ENCODE data around the gene UBE2Q1.
A peak's percentile ranks its signal among the peaks of the same experiment; 100 is the strongest.
"Not testable (repeated sequence)": the region's sequence is repeated elsewhere in the genome, so short reads cannot be mapped to it uniquely, and the experiment has no call there.

Gene UBE2Q1

DNA sequence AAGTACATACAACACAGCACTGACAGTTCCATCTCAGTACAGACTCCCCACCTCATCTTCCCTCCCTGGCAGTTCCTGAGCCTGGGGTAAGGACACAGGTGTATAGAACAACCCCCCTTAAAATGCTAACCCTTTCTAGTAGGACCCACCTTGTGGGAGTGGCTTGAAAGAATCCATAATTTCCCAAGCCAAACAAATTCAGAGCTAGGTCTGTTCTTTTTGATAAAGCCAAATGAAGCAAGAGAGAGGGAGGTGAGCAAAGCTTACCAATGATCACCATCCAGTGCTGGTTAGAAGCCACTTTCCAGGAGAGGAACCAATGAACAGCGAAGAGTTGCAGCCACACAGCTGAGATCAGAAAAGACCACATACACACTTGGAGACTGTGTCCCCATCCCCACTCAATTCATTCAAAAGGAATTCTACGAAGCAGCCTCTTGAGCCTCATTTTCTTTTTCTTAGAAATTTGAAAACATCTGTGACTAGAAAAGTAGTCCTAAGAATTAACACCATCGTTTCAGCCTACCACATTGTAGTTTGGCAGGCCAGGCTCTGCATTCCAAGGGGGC lies 9.2 kb downstream of the UBE2Q1 start:
- DNase-seq, result no peak

DNA sequence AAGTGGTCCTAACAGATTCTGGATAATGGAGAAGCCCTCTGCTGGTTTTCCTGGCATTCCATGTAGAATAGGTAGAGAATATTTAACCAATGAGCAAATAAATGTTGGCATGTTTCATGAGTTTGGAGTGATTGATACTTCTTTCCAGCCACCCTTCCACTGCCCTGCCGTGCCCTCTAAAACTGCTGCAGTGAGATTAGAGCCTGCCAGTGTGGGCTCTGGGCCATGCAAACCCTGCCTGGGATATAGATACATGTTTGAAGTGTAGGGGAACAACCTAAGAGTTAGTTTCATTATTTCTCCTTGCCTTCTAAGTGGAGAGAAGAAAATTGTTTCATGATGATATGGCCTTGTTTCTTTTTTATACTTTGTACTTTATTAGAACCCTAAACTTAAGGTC lies 10.4 kb downstream of the UBE2Q1 start:
- no peak for DNase-seq

DNA sequence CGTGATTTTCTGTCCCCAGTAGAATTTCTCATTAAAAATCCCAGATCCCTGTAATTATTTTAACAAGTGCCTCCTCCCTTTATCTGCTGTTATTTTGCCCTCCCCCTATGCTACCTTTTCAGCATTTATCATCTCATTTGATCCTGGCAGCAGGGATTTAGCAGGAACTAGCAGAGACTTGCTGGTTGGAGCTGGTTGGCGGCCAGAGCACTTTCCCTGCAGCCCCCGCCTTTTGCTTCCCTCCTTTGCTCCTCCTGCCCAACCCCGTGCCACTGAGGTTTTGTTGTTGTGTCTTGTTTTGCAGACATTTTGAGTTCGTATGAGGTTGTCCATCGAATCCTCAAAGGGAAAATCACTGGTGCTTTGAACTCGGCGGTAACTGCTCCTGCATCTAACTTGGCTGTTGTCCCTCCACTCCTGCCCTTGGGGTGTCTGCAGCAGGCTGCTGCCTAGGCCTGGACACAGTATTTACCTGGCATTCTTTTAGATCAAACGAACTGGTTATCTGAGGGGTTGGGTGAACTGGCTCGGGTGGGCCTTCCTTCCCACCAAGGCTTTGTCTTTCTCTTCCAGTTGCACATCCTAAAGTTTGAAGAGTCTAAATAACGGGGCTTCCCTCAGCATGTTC lies 11.2 kb downstream of the UBE2Q1 start:
- no peak for DNase-seq

DNA sequence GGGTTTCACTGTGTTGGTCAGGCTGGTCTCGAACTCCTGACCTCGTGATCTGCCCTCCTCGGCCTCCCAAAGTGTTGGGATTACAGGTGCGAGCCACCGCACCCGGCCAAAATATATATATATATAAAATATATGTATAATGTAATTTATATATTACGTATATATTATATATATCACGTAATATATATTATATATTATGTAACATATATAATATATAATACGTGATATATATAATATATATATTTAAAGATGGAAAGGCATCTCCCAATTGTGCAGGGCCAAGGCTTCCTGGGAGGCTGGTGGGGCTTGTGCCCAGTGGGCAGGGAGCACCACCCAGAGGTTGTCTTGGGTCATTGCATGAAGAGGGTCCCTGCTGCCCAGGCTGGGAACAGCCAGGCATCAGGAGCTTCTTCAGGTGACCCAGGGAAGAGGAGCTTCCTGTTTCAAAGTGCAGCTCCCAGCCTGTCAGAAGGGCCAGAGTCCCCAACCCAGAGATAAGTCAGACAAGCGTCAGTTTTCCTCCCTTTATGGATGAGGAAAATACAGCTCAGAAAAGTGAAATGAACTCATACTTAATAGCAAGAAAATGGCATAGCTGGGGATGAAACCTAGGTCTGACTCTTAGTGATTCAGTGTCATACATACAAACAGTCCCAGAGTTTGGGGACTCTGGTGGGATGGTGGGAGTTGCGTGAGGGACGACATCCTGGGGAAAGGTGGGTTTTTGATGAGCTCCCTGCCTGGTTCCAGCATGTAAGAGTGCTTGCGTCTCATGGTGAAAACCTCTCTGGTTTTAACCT lies 12.0 kb downstream of the UBE2Q1 start:
- DNase-seq, result peak; percentile 67

- no peak for DNase-seq
These were observed 17.2 kb downstream of the UBE2Q1 start for GRCh38 chr1:154541231-154541630.

DNA sequence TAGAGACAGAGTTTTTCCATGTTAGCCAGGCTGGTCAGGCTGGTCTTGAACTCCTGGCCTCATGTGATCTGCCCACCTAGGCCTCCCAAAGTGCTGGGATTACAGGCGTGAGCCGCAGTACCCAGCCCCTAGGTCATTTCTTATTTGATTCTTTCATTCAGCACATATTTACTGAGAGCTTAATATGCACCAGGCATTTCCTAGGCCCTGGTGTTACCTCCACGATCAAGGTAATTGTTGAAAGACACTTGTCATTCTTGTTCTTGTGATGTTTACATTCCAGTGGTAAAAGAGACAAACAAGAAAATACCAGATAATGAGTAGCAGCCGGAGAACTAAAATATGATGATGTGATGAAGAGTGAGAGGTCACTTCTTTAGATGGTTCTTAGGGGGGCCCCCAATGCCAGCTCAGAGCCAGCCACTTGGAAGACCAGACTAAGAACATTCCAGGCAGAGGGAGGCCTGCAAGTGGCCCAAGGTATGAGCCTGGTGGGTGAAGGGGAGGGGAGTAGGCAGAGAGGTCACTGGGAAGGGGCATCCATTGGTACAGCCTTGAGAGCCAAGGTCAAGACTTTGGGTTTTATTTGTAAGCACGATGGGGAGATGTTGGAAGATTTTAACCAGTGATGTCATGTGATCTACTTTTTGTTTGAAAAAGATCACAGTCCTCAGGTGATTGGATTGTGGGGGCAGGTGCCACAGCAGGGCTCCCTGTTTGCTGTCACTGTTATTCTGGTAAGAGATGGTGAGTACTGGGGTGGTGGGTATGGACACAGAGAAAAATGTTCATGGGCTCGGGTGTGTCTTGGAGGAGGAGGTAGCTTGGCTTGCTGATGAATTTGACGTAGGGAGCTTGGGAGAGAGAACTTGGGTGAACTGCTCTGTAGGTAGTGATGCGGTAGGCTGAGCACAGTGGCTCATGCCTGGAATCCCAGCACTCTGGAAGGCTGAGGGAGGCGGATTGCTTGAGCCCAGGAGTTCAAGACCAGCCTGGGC lies 18.7 kb downstream of the UBE2Q1 start:
- no peak for DNase-seq

DNA sequence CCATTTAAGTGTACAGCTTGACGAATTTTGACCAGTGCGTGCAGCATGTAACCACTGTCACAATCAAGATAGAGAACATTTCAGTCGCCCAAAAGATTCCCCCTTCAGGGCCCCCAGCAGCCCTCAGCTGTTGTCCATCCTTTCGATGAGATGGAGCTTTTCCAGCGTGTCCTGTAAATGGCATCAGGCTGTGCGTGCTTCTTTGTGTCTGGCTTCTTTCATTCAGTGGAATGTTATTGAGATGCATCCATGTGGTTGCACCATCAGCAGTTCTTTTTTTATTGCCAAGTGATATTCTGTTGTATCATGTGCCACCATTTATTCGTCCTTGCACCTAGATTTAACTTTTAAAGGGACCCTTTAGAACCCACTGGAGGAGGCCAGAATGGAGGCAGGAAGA lies 21.9 kb downstream of the UBE2Q1 start:
- DNase-seq, result no peak

- no peak for DNase-seq
These were observed 24.3 kb downstream of the UBE2Q1 start for GRCh38 chr1:154533952-154534844.

- not testable (repeated sequence) for DNase-seq
These were observed 26.5 kb downstream of the UBE2Q1 start for GRCh38 chr1:154531950-154532349.

DNA sequence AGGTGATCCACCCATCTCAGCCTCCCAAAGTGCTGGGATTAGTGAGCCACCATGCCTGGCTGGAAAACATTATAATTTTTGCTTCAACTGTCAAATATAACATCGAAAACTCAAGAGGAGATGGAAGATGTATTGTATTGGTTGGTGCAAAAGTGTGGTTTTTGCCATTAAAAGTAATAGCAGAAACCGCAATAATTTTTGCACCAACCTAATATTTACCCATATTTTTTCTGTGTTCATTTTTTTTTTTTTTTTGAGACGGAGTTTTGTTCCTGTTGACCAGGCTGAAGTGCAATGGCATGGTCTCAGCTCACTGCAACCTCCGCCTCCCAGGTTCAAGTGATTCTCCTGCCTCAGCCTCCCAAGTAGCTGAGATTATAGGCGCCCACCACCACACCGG lies 29.2 kb downstream of the UBE2Q1 start:
- DNase-seq, result no peak

DNA sequence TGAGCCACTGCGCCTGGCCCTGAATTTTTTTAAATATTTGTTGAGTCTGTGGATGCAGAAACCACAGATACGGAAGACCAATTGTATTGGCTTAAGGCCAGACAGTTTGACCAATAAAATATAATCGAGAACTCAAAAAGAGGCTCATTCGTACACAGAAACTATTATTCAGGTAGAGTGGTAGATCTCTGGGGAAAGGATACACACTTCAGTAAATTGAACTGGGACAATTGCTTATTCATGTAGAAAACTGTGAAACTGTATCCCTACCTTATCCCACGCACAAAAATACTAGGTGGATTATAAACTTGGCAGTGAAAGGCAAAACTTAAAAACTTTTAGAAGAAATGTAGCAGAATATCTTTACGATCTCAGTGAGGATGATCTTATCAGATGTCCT lies 31.3 kb downstream of the UBE2Q1 start:
- no peak for DNase-seq

- no peak for DNase-seq
These were observed 33.6 kb downstream of the UBE2Q1 start for GRCh38 chr1:154524881-154525280.

DNA sequence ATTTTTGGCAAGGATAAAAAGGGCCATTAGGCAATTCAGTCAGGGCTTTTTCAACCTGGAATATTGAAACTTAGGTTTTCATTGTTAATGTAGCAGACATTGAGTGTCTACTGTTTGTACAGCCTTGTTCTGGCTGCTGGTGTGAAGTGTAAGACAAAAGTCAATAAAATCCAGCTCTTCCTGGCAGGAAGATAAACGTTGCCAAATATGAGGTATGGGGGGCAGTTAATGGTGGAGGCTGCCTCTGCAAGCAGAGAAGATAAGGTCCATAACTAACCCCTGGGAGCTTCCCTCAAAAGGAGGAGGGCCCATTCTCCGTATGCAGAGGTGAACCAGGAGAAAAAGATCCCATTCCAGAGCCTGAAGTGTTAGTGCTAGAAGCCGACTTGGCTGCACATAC lies 36.8 kb downstream of the UBE2Q1 start:
- no peak for DNase-seq

DNA sequence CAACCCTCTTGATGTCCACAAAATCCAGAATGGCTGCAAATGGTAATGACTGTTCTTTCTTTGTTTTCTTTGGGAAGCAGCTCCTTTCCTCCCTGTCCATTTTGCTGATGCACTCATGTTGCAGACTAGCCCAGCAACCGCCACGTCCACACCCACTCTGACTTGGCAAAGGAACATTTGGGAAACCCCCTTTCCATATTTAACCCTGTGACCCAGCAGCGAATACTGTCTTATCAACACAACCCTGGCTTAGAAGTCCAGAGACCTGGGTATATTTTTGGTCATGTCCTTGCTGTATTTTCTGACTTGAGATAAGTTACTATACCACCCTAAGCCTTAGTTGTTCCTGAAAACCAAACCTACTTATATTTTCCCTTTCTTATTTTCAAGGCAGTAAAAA lies 38.1 kb downstream of the UBE2Q1 start:
- no peak for DNase-seq

DNA sequence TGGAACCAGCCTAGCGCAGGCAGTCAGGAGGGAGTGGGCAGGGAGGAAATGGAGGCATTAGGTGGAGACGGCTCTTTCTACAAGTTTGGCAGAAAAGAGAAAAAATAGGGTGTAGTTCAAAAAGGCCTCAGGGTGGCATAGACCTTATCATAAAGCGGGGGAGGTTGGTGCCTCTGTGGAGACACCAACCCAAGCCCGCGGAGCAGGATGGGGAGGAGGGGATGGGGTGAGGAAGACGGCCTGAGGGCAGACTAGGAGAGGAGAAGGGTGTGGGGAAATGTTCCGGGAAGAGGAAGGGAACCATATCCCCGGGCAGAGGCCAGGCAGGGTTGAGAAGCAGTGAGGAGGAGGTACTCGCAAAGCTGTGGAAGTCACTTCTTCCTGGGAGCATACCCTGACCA lies 38.9 kb downstream of the UBE2Q1 start:
- no peak for DNase-seq

DNA sequence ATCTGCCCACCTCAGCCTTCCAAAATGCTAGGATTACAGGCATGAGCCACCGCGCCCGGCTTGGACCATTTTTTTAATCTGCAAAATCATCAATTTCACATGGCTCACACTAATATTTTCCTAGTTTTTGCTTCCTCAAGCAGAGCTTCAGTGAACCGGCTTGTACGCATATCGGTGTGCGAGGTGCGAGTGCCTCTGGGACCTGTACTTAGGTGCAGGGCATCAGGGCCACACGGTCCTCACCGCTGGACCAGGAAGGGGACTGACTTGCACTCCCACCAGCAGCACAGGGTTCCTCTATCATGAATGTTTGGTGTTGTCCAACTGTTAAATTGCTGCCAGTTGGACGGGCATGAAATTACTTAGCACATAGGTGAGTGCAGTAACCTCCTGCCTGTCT lies 40.8 kb downstream of the UBE2Q1 start:
- DNase-seq, result no peak

GRCh38 chr1:154514066-154514553 lies 44.4 kb downstream of the UBE2Q1 start:
- no peak for DNase-seq

GRCh38 chr1:154512760-154513159 lies 45.7 kb downstream of the UBE2Q1 start:
- DNase-seq, result no peak

GRCh38 chr1:154503898-154504297 lies 54.6 kb downstream of the UBE2Q1 start:
- no peak for DNase-seq

- DNase-seq, result no peak
These were observed 55.7 kb downstream of the UBE2Q1 start for GRCh38 chr1:154502744-154503115.

- DNase-seq, result no peak
These were observed 56.3 kb downstream of the UBE2Q1 start, which contains the start of the genes SHE and TDRD10 for GRCh38 chr1:154502066-154502743. Gene SHE, minus strand, starts transcription at chr1:154502412. Its CDS starts 386 bp downstream, at chr1:154502026. Gene TDRD10, plus strand, starts transcription at chr1:154502219. Its CDS starts 4,685 bp downstream, at chr1:154506904.

Data from stimulated activated CD4-positive, alpha-beta T cell treated with anti-CD3 and anti-CD28 coated beads, Interleukin-1b, Interleukin-23, amount 100 ng/mL, for 48 hours (primary cell).